Measurements from ENCODE around the gene STRN4.
"Not testable (repeated sequence)": the region's sequence is repeated elsewhere in the genome, so short reads cannot be mapped to it uniquely, and the experiment has no call there.

Gene STRN4, protein sequence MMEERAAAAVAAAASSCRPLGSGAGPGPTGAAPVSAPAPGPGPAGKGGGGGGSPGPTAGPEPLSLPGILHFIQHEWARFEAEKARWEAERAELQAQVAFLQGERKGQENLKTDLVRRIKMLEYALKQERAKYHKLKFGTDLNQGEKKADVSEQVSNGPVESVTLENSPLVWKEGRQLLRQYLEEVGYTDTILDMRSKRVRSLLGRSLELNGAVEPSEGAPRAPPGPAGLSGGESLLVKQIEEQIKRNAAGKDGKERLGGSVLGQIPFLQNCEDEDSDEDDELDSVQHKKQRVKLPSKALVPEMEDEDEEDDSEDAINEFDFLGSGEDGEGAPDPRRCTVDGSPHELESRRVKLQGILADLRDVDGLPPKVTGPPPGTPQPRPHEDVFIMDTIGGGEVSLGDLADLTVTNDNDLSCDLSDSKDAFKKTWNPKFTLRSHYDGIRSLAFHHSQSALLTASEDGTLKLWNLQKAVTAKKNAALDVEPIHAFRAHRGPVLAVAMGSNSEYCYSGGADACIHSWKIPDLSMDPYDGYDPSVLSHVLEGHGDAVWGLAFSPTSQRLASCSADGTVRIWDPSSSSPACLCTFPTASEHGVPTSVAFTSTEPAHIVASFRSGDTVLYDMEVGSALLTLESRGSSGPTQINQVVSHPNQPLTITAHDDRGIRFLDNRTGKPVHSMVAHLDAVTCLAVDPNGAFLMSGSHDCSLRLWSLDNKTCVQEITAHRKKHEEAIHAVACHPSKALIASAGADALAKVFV

DNA sequence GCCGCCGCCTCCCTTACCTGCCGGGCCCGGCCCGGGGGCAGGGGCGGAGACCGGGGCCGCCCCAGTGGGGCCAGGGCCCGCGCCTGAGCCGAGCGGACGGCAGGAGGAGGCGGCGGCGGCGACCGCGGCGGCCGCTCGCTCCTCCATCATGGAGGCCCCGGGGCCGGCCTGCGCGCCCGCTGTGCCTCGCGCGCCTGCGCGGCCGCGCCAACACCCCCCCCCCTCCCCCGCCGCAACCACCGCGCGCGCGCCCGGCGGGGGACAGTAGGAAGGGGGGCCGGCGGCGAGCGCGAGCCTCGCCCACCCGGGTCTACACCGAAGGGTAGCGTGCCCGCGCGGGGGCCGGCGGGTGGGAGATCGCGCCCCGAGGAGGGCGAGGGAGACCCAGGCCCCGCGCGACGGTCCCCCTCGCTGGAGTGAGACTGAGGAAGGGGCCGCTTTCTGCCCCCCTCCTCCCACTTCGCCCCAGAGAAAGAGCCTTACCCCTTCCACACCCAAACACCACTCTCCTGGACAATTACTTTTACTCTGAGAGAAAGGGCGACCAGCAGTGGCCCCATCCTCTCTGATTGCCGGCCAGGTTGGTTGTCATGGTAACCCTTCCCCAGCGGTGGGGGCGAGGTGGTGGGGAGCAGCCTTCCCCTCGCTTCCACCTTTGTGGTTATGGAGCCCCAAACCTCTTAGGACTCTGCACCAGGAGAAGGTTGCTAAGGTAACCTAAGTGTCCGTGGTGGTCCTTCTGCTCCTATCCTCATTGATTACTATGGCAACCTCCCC, at the start of gene STRN4:
Gene STRN4, minus strand, starts transcription at position 170 of the 777 bp plus-strand sequence. Its CDS starts 20 bp downstream, at position 150.
- peak; percentile 97 for DNase-seq (ENCODE audit: low spot score)

DNA sequence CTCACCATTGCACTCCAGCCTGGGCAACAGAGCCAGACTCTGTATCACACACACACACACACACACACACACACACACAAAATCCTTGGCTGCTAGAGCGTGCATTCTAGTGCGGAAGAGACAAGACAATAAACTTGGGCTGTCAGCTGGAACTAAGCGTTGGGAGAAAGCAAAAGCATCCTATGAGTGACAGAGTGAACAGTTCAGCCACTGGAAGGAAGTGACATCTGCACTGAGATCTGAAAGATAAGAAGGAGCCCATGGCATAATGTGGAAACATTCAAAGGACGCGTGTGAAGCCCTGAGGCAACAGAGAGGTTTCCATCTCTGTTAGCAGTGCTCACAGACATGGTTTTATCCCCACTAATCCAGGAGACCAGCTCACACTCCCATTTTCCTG, 45.7 kb upstream of the STRN4 start:
- DNase-seq (ENCODE audit: low spot score) = no peak

DNA sequence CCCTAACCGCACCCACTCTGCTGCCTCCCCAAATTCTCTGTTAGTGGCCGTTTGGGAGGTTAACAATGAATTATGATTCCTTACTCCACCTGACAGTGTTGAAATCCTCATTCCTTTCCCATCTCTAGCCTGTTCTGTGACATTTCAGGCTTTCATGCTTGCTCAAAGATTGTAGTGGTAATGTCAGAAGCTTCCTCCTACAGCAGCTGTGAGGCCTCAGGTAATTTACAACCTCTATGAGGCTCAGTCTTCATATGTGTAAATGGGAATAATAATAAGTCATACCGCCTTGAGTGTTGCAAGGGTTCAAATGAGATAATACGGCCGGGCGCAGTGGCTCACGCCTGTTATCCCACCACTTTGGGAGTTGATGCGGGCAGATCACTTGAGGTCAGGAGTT, 43.1 kb upstream of the STRN4 start:
- no peak for DNase-seq (ENCODE audit: low spot score)

DNA sequence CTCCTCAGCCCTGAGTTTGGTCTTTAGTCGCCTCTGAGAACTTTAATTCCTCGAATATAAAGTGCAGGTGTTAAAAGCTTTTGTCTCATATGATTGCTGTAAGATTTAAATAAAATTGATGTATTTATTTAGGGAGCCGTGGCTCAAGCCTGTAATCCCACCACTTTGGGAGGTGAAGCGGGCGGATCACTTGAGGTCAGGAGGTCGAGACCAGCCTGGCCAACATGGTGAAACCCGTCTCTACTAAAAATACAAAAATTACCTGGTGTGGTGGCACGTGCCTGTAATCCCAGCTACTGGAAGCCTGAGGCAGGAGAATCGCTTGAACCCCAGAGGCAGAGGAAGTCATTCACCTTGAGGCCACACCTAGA, 42.7 kb upstream of the STRN4 start:
- DNase-seq (ENCODE audit: low spot score) = no peak

DNA sequence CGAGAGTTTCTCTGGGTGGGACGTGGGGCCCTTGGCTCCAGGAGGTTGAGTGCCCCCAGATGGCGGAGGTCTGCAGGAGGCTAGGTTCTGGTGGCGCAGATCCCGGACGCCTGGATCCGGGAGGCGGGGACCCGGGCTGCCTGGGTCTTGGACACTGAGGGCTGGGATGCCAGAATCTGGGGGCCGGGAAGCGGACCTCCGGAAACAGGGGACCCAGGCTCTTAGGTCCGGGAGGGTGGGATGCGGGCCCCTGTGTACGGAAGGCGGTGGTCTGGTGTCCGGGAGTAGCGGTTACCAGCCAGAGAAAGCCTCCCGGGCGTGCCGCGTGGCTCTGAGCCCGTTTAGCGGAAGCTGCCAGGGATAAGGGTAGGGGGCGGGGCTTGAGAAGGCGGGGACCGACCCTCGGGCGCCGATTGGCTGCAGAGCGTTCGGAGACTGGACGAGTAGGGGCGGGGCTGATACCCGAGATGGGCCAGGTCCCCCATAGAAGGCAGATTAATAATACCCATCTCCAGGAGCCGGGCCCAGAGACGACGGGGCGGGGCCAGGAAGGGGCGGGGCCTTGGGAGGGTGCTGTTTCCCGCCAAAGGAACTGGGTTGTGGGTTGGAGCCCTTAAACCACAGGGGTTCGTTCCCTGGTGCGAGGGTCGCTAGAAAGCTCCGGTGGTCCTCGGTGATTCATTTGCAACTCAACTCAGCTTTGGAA, 42.2 kb upstream of the STRN4 start, which contains the start of gene SLC1A5:
Gene SLC1A5, minus strand, starts transcription at position 333 of the 706 bp plus-strand sequence. CDS start 629 bp downstream, outside the sequence.
- peak; percentile 99 for DNase-seq (ENCODE audit: low spot score)

DNA sequence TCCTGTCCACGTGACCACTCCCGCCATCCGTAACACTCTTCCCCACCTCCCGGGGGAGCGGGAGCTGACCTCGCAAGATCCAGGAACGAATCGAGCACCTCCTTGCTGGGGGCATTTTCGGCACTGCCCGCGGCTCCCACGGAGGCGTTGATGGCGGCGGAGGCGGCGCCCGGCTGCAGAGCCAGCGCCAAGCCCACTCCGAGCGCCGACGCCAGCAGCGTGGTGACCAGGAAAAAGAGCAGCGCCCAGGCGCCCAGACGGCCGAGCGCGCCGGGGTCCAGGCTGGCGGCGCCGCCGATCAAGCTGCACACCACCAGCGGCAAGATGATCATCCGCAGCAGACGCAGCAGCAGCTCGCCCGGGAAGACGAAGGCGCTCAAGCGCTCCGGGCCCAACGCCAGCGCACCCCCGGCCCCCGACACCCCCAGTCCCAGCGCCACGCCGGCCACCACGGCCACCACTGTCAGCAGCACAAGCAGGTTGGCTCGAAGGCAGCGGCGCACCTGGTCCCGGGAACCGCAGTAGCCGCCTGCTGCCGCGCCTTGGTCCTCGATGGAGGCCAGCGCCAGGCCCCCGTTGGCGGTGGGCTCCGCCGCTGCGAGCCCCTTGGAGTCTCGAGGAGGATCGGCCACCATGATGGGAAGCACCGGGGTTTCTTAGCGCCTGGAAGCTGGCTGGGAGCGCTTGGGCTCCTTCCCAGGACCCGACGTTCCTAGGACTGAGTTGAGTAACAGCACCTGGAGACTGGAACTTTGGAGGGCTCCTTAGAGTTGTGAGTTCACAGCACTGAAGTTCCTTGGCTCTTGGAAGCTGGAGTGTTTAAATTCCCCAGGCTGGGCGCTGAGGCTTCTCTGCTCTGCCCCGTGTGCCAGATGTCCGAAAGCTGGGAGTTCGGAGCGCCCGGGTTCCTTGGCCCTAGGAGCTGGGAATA, 41.3 kb upstream of the STRN4 start:
- DNase-seq (ENCODE audit: low spot score) = peak; percentile 52

DNA sequence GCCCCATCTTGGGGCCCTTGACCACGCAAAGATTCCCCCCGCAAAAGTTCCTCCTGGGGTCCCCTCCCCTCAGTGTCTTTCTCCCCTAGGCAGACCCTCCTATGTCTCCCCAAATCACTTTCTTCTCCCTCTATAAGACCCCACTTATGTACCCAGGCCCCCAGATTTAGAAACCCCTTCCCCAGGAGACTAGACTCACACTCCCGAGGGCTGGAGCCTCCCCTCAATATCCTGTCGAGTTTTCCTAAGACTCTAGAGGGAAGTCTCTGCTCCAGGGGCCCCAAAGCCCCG, 40.7 kb upstream of the STRN4 start:
- DNase-seq (ENCODE audit: low spot score) = no peak

DNA sequence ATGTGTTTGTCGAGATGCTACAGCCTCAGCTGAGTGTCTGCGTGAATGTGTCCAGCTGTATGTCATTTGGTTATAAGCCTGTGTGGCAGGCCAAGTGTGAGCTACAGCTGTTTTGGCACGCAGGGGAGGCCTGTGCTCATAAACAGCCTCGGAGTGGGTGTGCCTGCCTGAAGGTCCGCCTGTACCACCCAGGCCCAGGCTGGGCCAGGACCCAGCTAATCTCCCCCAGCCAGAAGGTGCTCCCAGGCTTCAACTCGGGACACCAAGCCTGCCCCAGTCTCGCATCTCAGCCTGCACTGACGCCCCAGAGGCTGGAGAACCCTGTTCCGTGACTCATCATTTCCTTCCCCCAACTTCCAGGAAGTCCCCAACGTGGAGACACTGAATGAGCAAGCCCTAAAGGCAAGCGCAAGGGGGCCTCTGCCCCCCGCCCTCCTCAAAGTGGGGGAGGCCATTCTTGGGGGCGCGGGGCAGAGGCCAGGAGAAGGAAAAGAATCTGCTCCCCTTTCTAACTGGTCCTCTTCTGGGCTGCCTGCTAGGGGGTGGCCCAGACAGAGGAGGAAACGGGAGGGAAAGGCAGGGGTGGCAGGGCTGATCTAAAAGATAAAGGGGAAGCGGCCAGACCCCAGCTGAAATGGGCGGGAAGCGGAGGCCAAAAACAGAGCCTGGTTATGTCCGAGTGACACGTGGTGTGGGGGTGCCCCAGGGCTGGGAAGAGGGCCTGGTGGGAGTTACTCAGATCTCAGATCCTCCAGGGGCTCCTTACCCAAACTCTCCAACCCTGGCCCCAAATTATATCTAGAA, 40.2 kb upstream of the STRN4 start:
- peak; percentile 81 for DNase-seq (ENCODE audit: low spot score)

DNA sequence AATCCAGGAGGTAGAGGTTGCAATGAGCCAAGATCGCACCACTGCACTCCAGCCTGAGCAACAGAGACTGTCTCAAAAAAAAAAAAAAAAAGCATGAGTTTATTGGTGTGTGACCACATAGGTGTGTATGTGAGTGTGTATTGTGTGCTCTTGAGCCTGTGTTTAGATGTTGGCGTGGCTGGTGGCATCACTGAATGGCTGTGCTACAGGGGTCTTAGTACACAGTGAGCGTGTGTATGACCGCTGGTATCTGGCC, 39.7 kb upstream of the STRN4 start:
- DNase-seq (ENCODE audit: low spot score) = no peak

DNA sequence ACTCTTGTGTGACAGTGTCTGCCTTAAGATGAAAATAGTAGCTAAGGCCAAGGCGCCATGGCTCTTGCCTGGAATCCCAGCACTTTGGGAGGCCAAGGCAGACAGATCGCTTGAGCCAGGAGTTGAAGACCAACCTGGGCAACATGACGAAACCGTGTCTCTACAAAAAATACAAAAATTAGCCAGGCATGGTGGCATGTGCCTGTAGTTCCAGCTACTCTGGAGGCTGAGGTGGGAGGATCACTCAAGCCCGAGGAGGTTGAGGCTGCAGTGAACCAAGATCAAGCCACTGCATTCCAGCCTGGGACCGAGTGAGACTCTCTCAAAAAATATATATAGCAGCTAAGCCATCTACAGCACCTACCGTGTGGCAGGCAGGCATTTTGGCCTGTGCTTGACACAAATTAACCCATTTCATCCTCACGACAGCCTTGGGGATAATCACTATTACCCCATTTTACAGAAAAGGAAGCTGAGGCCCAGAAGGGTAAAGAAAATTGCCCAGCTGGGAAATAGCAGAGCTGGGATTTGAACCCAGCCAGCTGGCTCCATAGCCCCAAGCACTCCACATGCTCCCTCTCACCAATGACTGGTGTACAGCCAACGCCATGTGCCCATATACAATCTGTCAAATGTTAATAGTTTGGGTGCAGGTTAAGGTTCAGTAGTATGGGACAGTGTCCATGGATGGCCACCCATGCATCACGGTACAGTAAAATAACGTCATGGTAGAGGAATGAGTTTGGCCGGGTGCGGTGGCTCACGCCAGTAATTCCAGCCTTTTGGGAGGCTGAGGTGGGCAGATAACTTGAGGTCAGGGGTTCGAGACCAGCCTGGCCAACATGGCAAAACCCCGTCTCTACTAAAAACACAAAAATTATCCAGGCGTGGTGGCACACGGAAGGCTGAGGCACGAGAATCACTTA, 39.1 kb upstream of the STRN4 start:
- DNase-seq (ENCODE audit: low spot score) = no peak

DNA sequence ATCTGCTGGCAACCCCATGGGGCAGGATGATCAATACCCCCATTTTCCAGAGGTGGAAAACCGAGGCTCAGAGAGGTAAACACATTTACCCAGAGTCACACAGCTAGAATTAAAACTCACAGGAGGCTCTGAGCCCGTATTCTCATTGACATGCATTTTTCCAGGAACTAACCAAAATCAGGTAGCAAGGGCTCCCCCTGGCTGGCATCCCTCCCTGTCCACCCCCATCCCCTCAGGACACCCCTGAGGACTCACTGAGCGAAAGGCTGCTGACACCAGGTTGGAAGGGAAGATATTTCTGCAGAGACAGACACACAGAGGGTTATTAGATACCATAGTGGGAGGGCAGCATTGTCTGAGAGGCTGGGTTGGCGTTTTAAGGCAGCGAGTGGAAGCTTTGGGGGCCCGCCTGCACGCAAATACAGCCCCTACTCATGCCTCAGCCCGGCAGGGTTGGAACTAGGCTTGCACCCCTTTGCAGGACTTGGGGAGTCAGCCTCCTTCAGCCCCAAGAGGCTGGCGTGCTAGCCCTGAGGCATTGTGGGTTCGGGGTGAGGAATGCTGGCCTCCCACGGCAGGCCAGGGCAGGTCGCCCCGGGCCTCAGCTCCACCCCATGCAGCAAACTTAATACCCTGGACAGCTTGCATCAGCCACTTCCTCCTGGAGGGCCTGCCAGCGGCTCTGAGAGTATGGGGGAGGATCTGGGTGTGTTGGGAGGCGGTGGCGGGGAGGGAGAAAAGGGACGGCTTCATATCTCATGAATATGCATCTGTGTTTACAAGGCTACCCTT, 38.2 kb upstream of the STRN4 start:
- peak; percentile 82 for DNase-seq (ENCODE audit: low spot score)

DNA sequence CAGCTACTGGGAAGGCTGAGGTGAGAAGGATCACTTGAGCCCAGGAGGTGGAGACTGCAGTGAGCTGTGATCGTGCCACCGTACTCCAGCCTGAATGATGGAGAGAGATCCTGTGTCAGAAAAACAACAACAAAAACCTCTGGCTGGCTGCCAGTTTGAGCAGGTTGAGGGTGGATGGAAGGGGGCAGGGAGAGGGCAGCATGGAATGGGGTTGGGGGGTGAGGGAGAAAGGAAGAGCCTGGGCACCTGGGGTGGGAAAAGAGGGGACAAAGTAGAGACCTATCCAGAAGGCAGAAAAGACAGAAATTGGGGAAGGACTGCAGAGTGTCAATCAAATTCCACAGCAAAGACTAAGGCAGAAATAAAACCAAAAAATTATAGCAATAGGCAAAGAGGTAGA, 37.4 kb upstream of the STRN4 start:
- DNase-seq (ENCODE audit: low spot score) = no peak

DNA sequence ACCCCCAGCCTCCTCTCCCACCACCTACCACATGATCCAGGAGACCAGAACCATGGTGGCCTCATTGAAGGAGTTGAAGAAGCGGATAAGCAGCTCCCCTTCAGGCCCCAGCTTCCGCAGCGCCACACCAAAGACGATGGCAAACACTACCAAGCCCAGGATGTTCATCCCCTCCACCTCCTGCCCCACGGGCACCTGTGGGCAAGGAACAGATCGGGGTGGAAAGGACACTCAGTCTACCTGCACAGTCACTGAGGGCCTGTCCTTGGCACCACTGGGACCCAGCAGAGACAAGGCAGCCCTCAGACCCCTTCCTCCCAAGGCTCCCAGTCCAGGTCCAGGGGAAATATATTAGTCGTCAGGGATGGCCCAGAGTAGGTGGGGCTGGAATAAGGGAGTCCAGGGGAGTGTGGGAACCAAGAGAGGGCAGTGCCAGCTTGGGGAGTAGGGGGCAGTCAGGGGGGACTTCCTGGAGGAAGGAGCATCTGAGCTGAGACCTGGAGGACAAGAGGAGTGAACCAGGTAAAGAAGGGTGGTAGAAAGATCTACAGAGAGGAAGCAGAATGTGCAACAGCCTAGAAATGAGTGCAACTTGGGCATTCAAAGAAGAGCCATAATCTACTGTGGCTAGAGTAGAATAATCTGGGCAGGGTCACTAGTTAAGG, 36.2 kb upstream of the STRN4 start:
- no peak for DNase-seq (ENCODE audit: low spot score)

DNA sequence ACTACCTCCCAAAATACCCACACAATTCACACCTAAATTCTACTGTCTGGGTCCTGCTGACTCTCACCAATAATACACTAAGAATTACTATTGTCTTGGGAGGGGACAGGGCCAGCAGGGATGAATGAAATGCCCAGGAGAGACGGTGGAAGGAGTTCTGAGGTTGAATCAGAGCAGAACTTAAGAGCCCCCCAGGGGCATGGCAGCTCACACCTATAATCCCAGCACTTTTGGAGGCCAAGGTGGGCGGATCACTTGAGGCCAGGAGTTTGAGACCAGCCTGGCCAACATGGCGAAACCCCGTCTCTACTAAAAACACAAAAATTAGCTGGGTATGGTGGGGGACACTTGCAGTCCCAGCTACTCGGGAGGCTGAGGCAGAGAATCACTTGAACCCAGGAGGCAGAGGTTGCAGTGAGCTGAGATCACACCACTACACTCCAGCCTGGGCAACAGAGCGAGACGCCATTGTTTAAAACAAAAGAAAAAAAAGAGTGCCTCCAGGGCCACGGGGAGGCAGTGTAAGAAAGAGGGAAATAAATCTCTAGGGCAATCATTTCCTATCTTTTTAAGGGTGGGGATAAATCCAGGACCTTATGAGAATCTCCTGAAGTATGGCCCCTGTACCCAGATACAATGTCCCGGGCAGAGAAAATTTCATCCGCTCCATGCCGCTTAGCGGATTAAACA, 31.9 kb upstream of the STRN4 start:
- not testable (repeated sequence) for DNase-seq (ENCODE audit: low spot score)

DNA sequence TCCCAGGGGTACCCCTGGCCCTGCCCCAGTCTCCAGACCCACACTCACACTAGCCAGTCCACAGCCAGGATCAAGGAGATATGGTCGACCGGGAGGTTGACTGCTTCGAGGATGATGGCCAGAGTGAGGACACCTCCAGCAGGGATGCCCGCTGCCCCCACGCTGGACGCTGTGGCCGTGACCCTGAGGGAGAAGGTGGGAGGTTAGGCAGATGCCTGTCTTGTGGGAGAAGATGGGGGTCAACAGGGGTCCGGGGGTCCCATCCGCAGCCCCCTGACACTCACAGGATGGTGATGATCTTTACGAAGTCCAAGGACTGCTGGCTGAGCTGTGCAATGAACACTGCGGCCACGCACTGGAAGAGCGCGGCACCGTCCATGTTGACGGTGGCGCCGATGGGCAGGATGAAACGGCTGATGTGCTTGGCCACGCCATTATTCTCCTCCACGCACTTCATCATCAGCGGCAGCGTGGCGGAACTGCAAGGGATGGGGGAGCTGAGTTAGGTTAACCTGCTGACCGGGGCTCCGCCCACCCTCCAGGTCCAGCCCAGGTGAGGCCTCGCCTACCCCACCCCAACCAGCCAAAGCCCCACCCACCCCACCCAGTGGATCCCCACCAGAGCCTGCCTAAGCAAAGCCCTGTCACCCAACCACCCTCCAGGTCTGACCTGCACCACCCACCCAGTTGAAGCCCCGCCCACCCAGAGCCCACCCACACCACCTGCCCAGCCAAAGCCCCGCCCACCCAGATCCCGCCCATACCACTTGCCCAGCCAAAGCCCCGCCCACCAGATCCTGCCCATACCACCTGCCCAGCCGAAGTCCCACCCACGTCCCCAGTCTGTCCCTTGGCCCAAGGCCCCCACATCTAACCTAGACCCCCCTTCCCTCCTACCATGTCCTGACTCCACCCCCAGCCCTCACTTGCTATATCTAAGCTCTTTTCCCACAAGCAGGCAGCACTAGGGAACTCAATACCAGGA, 31.0 kb upstream of the STRN4 start:
- DNase-seq (ENCODE audit: low spot score) = no peak

DNA sequence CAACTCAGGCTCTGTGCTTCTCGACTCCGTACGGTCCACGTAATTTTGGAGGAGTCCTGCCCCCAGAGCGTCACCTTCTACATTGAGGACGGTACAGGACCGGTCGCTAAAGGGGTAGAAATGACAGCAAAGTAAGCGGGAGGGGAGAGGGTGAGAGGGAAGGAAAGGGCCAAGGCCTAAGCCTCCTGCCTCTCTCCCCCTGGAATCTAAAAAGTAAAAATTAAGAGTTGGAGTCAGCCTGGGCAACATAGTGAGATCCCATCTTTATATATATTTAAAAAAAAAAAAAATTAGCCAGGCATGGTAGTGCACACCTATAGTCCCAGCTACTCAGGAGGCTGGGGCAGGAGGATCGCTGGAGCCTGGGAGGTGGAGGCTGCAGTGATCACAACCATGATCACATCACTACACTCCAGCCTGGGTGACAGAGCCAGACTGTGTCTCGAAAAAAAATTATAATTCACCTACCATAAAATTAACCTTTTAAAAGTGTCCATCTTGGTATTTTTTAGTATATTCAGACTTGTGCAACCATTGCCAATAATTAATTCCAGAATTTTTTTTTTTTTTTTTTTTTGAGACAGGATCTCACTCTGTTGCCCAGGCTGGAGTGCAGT, 29.5 kb upstream of the STRN4 start:
- no peak for DNase-seq (ENCODE audit: low spot score)
